HG03175 (cell line): ENCODE data around the gene RFX7.

ENCODE experiments used
- ATAC-seq: cut with Tn5 transposase; IDR thresholded peaks from one replicate; pipeline ENCODE4 v1.9.1; 2021; ENCODE audit warnings: mild to moderate bottlenecking, moderate library complexity; ENCODE audit not compliant: unreplicated experiment

RFX7 gene

DNA sequence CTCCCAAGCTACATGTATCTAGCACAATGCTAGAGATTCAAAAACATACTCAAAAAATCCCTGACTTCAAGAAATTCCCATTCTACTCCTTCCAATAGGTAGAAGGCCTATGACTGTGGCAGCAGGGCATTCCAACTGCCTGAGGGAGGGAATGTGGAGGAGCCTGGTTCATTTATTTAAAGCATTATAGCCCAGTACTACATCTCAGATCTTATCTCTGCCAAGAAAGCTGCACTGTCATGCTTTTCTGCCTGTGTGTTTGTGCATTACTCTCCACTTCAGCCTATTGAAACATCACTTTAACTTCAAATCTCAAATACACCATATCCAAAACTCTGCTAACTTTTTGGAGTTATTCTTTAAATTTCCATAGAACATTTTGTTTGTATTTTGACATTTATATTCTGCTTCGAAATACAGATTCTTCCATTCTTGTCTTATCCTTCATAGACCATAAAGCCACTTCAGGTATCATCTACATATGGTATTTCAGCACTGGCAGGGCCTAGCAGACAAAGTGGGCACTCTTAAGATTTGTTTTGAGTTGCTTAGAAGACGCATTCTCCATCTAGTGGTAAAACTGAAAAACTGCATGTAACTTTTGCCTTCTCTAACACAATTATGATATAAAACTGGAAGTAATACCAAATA is 191.2 kb downstream of the RFX7 start:
- peak; percentile 68 for ATAC-seq

DNA sequence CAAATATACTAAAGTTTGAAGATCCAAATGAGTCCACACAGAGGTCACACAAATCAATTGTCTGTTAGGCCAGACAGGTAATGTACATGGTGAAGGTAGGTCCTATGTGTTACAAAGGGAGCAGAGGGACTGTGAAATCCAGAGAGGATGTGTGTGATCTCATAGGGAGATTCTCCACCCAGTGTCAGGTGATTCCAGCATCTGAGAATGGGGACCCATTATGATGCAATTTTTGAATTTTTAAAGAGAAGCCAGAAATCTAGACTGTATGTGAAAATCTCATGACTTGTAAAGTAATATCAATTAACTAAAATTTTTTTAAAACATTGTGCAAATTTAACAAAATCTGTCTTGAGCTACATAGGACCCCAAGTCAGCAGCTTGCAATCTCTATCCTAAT is 192.0 kb downstream of the RFX7 start:
- no peak for ATAC-seq

DNA sequence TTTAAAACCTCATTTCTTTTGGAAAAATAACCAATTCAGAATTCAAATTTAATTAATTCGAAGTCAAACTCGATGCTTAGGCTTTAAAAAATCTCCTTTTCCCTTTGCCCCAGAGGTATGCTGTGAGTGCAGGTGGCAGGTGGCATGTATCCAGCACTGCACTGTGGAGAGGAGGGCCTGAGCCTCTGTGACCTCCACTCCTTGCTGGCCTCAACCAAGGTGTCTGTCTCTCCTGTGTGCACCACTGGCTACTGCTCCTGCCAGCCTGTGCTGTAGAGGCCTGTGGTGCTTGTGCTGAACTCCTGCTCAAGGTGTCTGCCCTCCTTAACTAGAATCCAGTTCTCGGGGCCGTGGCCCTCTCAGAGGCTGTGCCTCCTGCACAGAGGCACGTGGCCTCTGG is 194.1 kb downstream of the RFX7 start:
- no peak for ATAC-seq

DNA sequence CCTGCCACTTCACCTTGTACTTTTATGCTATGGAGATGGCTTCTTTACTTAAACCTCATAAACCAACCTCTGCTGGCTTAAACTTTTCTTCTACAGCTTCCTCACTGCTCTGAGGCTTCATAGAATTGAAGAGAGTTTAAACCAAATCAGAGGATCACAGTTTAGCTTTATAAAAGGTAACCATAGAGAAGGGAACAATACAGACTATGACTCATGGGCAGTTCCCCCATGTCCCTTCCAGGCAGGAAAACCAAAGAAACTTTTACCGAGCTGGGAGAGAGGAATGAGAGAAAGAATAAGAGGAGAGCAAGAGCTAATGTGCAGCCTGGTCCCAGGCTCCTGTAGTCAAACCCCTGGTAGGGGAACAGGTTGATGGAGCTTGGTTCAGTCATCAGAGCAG is 196.3 kb downstream of the RFX7 start:
- no peak for ATAC-seq

DNA sequence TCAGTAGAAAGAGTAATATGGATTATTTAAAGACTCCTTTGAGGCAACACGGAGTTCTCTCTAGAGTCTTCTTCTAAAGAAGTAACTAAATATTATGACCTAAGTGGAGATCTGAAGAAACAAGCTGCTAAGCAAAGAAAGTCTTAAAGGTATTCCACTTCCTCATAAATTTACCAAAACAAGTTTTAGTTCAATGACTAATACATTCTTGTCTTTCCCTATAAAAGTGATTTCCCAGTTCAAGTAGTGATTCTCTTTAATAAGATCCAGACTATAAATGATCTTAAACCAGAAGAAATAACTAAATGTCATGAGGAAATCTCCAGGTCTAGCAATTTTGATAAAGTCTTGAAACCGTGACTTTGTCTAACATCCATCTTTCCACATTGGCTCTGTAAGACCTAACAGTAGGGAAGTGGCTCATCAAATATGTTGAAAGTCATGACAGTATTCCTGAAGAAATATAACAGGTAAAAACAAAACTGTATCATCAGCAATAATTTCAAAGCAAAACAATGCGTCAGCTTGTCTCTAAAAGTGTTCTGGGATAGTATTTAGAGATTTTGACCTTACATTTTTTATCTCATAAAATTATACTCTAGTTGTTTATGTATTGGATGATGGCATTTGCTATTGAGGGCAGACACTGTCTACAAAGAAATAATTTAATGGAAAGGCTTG is 198.5 kb downstream of the RFX7 start:
- ATAC-seq, result no peak

DNA sequence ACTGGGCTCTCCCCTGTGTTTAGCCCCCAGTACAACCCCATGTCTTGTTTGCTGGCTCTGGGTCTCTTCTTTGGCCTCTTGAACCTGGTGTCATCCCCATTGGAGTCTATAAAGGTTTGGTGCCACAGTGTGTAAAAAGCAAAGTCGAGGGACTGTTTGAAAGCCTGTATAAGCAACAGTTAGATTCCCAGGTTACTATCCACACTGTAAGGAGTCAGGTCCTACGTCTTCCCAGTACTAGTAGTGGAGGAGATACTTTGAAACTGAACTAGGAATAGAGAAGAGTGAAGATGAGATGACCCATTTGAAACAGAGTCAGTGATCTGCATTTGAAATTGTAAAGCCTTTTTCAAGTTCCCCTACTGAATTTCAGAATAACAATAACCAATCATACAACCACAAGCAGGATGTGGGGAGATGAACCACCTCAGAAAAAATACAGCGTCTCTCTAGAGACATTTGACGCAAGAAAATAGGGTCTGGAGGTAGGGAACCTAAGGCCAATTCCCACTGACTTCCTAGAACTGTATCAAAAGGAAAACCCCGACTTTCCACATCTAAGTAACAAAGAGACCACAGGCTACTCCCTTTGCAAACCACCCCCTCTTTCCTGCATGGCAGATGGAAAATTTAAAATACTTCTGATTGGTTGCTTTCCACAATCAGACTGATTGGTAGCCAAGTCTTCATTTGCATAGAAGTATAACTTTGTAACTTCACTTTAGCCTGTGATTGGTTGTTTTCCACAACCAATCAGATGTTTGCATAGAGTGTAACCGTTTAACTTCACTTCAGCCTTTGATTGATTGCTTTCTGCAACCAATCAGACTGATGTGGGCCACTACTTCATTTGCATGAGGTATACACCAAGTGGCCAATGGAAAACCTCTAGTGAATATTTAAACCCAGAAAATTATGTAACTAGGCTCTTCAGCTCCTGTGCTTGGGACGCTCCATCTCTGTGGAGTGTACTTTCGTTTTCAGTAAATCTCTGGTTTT is 200.4 kb downstream of the RFX7 start:
- no peak for ATAC-seq

DNA sequence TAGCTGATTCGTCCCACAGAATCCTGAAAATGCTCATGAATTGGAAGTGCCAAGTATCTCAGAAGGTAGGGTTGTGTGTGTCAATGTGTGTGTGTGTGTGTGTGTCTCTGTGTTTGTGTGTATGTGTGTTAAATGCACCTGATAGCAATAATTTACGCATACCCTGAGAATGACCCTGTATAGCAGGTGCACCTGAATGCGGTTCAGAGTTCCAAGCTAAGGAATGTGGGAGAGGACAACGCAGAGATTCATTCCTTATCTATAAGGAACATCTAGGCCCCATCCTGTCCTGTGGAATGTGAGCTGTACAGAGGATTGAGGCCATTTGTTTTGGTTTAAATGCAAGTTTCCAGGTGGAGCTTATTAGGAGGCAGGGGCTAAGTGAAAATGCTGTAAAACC is 201.2 kb downstream of the RFX7 start:
- no peak for ATAC-seq

DNA sequence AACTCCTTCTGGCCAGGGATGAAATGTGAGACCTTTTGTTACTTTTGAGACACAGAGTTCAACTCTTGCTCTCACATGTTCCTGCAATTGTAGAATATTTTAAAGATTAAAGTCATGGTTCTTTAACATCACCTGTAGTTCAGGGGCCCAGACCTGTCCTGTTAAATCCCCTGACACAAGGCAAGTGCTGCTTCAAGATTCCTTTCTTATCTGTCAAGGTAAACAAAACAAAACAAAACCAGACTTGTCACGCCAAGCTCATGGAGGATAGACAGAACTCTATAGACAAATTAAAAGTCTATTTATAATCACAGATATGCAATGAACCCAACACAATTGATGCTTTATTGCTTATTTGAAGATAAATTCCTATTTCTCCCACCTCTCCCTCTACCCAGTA is 201.6 kb downstream of the RFX7 start:
- no peak for ATAC-seq

DNA sequence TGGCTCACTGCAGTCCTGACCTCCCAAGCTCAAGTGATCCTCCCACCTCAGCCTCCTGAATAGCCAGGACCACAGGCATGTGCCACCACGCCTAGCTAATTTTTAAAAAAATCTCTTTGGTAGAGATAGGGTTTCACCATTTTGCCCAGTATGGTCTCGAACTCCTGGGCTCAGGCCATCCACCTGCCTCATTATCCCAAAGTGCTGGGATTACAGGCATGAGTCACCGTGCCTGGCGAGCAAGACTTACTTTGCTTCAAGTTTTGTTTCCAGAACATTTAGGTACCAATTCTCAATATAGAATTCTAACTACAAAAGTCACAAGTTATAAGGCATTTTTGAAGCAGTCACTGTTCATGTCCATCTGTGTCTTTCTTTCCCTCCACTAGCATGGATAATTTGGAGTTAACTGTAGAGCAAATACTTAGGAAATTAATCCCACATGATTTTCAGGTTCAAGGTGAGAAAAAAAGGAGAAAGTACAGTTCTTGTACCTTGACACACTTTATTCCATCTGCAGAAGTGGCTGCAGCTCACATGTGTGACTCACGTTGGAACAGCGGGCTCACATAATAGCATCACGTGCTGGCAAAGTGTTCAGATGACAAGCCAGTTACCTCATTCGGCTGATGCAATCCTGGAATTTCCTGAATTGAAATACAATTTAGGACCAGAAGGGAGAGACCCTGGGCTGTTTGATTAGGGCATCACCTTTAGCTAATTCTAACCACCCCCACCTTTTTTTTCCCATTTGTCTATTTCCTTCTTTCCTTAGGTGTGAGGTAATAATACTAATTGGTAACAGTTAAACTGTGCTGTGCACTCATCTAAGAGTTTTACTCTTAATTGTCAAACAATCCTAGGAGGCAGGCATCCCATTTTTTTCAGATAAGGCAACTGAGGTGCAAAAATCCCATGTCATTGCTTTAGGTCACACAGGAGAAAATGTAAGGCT is 203.3 kb downstream of the RFX7 start:
- no peak for ATAC-seq

DNA sequence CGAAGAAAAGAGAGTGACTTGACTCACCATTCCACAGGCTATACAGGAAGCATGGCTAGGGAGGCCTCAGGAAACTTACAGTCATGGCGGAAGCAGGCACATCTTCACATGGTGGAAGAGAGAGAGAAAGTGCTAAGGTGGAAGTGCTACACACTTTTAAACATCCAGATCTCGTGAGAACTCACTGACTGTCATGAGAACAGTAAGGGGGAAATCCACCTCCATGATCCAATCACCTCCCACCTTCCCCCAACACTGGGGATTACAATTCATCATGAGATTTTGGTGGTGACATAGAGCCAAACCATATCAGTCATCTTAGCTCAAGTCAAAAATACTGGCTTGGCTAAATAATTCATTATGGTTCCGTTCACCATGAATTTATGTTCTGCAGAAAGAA is 205.0 kb downstream of the RFX7 start:
- no peak for ATAC-seq

DNA sequence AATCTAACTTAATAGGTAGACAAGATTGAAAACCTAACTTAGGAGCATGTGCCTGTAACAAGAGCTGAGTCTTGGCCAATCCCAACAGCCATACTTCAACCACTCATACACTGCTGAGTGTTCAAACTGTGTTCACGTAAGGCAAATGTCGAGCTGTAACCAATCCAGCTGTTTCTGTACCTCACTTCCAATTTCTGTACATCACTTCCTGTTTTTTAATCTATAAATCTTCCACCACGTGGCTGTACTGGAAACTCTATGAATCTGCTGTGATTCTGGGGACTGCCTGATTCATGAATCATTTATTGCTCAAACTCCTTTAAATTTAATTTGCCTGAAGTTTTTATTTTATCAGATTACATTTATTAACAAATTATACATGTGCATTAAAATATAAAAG is 205.7 kb downstream of the RFX7 start:
- ATAC-seq, result no peak
